HTERT RPE-1 (cell line): ENCODE measurements around the gene HGF.

Experiments used
- in situ Hi-C: fragments of 300-500 bp; cut with MboI; formaldehyde crosslinking; loops from 4 replicates; pipeline ENCODE4 v1.14.3; 2020; ENCODE audit warnings: low sequenced_read_pairs

HGF gene

DNA sequence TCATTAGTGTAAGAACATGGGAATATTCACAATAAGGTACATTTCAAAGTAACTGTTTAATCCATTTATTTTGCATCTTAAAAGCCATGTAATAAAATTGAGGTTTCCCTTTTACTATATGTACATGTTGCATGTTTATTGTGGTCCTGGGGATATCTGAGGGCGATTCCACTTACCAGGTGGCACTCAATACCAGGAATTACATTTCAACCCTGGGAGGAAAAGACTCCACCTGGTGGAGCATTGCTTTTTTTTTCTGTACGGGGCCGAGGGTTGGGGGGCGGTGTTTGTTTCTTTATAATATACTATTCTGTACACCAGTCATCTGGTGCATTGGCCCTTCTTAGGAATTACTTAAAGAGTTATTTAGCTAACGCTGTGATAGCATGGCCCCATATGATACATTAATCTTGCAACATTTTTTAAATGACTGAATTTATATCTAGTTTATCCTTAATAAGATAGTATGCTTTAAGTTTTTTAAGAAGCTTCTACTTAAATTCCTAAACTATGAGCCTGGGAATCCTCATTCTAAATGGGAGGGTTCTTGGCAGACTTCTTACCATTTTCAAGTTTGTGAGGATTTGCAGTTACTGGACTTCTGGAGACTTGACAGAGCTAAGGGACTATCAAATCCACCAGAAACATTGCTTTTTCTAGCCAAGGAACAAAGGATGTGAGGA is 7.2 kb upstream of the HGF start:
- in situ Hi-C loops = no loop called here

- in situ Hi-C loops = no loop called here
These were observed 6.3 kb upstream of the HGF start for GRCh38 chr7:81776161-81776560.

DNA sequence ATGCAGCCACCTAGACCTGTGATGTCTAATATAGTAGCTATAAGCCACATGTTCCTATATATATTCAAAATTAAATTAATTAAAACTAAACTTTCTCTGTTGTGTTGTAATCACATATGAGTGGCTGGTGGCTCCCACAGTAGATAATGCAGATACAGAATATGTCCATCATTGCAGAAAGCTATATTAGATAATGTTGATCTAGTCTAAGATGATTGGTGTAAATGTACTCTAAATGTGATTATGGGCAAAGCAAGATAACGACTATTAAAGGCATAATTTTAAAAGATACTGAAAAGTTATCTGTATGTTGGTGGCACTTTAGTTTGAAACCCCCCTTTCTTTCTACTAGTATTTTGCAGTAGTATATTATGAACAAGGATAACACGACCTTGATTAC is 5.7 kb upstream of the HGF start:
- in situ Hi-C loops = no loop called here

DNA sequence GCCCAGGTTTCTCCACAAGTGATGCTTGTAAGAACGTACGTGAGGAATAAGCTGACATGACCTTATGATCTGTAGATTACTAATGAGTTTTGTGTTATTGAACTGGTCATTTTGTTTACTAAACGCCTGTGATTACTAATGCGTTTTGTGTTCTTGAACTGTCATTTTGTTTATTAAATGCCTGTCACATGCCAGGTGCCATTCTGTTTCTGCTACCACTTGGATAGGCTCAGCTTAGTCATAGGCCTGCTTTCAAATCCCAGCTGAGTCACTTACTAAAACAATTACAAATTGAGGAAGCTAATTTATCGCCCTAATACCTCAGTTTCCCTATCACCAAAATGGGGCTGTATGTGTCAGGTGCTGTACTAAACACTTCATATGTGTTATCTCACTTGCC is 4.7 kb upstream of the HGF start:
- in situ Hi-C loops = no loop called here

GRCh38 chr7:81770728-81771223 is 929 bp upstream of the HGF start:
- in situ Hi-C loops = no loop called here

GRCh38 chr7:81768951-81769778 is 682 bp downstream of the HGF start:
- in situ Hi-C loops = no loop called here

DNA sequence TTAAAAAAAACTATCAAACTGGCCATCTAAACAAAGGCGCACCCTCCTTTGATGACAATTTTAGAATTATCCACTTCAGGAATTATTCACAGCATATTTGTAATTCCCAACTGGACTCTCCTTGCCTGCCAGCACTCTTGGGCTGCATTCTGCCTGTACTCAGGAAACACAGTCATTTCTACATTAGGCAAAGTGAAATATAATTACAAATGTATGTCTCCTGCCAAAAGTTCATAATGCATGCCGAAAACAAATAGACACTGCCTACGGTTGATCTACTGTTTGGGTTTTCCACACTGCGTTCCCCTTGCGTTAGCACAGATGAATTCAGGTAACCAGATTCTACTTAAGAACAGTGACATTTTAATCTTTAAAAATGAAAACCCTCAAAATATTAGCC is 1.9 kb downstream of the HGF start:
- in situ Hi-C loops = no loop called here

DNA sequence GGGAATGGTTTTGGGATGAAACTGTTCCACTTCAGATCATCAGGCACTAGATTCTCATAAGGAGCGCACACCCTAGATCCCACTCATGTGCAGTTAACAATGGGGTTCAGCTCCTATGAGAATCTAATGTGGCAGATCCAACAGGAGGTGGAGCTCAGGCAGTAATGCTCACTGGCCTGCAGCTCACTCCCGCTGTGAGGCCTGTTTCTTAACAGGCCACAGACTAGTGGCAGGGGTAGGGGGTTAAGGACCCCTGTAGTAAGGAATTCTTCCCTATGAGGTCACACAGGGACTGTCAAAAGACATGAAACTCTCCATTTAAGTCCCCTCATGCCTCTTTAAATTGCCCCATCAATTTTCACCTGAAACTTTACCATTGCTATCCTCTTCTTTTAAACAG is 8.0 kb downstream of the HGF start:
- in situ Hi-C loops = no loop called here

DNA sequence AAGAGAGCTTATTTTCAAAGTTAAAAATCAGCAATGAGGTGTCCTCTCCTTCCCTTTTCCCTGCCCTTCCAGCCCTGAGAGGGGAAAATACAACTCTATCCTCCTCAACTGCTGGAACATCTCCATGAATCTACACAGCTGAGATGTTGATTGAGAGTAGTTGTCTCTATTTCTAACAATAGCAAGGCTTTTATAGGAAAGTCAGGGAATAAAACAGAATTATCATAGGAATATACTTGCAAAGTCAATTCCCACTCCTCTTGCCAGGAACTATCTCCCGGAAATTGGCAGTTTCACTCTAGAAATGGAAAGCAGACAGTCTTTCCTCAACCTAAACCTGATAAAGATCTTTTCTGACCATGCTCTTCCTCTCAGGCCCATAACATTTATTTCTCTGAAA is 8.8 kb downstream of the HGF start:
- in situ Hi-C loops = no loop called here

DNA sequence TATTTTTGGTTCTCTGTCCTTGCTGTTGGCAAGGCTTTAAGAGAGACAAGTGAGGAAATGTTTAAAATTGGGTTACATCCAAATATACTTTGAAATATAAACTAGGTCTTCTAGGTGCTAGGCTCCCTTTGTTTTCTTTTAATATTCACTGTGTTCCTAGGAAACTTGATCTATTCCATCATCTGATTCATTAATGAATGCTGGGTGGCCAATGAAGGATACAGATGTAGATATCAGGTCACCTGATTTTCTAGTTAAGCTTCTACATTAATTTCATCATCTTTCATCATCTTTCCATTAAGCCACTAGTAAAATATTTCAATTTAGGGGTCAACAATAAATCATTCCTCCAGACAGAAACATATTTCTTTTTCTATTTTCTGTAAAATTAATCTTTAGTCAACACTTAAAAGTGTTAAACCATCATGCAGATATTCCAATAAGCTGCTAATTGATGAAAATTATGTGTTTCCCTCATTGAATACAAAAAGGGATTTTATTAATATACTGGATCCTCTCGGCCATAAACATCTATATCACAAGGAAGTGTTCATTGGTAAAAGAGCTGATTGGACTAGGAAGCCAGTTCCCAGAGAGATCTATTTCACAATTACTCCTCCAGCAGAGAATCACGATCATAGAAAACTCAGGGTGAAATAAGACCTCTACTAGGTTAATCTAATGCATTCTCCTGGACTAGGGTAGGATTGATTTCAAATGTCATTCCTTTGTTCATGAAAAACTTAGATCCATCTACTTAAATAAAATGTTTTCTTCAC is 14.7 kb downstream of the HGF start:
- in situ Hi-C loops = no loop called here

DNA sequence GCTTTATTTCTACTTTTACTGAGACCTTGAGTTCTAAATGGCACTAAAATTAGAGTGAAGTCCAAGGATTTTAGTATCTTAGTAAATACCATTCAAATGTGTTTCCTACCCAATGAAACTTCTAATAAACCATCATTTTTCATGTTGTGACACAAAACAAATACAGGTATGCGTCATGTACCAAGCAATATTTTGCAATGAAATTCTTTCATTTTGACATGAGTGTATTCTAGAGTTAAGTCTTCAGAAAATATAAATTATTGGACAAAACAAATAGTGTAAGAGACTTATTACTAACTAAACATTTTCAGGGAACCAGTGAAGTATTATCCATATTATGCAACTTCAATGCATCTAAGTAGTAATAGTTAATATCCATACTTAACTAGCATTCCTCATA is 16.5 kb downstream of the HGF start:
- in situ Hi-C loops = no loop called here

GRCh38 chr7:81752318-81752714 is 17.5 kb downstream of the HGF start:
- in situ Hi-C loops = no loop called here

GRCh38 chr7:81751619-81752317 is 18.1 kb downstream of the HGF start:
- in situ Hi-C loops = no loop called here

GRCh38 chr7:81745637-81746036 is 24.2 kb downstream of the HGF start:
- in situ Hi-C loops = no loop called here

GRCh38 chr7:81744389-81744788 is 25.5 kb downstream of the HGF start:
- in situ Hi-C loops = no loop called here

- in situ Hi-C loops = no loop called here
These were observed 26.2 kb downstream of the HGF start for GRCh38 chr7:81743665-81744064.

DNA sequence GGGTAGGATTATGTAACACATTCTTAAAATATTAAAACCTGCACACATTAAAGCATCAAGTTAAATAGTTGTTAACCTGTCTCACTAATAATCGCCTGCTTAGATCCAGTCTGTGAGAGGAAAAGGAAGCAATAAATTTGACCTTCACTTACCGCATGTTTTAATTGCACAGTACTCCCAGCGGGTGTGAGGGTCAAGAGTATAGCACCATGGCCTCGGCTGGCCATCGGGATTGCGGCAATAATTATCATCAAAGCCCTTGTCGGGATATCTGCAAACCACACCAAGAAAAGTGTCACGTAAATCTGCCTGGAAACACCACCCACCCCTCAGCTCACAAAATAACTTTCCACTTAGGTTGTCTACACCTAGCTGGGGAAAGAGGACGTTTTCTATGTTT is 26.6 kb downstream of the HGF start:
- in situ Hi-C loops = no loop called here

DNA sequence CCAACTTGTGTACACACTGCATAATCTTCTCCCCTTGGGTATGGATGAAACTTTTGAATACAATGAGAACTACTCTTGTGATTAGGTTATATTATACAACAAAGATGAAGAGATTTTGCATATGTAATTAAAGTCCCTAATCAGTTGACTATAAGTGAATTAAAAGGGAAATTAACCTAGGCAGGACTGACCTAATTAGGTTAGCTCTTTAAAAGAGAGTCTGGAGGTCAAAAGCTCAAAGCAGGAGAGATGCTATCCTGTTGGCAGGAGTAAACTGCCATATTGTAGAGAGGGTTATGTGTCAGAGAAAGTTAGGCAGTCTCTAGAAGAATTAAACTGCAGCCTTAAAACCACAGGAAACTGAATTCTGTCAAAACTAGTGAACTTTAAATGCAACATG is 29.4 kb downstream of the HGF start:
- in situ Hi-C loops = no loop called here

- in situ Hi-C loops = no loop called here
These were observed 33.8 kb downstream of the HGF start for GRCh38 chr7:81736091-81736490.

DNA sequence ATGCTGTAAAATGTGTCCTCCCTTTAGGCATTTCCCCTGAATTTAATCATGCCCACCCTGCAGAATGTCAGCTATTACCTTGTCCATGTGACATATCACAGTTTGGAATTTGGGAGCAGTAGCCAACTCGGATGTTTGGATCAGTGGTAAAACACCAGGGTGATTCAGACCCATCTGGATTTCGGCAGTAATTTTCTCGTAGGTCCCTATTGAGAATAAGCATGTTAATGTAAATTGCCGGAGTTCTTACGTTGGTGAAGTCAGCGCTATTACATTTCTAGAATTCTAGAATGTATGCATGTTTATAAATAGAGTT is 44.1 kb downstream of the HGF start:
- in situ Hi-C loops = no loop called here
